ACHN (cell line): ENCODE measurements around the gene KRTAP2-3.
"Not testable (repeated sequence)": the region's sequence is repeated elsewhere in the genome, so short reads cannot be mapped to it uniquely, and the experiment has no call there.

ENCODE experiments used
- DNase-seq: peaks from one replicate; pipeline ENCODE4 v3.0.0-alpha.2; 2015
- in situ Hi-C: cut with HindIII; loops from 2 replicates; pipeline ENCODE4 v1.10.0; 2017; ENCODE audit warnings: low sequenced_read_pairs, low pct_ligation_motif_present, low pct_unique_long_range_greater_than_20kb

The KRTAP2-3 gene

GRCh38 chr17:41071606-41072360 lies 11.9 kb upstream of the KRTAP2-3 start:
- in situ Hi-C loops: no loop called here
- DNase-seq: no peak

DNA sequence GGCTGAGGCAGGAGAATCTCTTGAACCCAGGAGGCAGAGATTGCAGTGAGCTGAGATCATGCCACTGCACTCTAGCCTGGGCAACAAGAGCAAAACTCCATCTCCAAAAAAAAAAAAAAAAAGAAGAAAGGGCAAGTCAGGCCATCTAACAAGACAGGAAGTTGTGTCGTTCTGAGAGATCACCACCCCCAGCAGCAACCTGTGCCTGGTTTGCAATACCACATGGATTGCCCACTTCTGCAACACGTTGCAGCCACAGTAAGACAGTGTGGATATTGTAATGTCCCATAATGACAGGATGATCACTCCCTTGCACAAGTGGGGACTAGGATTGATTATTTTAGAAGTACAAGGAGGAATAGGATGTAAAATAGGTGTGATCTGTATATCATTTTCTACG lies 9.1 kb upstream of the KRTAP2-3 start:
- DNase-seq: no peak
- in situ Hi-C loops: no loop called here

GRCh38 chr17:41067281-41067680 lies 7.4 kb upstream of the KRTAP2-3 start:
- DNase-seq: no peak

GRCh38 chr17:41065829-41066624 lies 6.1 kb upstream of the KRTAP2-3 start, which contains the start of gene KRTAP2-4:
KRTAP2-4 (minus strand) TSS chr17:41065879; CDS start chr17:41065845, 34 bp downstream.
- peak; percentile 82 for DNase-seq
- in situ Hi-C loops: no loop called here

More at GRCh38 chr17:41067281-41067680, 7.4 kb upstream of the KRTAP2-3 start:
- in situ Hi-C loops: no loop called here

DNA sequence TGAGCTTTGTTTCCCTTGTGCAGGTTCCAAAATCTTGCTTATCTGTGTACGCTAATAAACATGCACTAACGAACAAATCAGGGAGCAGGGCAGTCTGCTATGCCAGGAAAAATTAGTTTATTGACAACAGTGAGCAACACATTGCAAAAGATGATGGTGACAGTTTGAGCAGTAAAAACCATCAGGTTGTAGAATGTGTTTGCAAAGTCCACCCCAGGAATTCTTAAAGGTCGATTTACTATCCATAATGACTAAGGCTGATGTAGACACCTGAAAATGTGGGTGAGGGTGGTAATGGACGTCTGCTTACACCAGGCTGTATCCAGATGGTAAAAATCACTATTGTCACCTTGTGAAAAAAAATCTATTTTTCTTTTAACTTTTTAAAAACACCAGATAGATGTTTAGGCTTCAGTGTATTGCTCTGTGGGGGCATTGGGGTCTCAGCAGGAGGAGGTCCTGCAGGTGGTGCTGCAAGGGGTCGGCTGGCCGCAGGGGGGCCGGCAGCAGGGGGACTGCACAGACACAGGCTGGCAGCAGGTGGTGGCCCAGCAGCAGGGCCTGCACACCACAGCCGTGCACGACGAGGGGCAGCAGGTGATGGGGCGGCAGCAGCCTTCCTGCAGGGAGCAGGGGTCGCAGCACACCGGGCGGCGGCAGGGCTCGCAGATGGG lies 5.2 kb upstream of the KRTAP2-3 start:
- DNase-seq, in situ Hi-C loops: not testable (repeated sequence)

DNA sequence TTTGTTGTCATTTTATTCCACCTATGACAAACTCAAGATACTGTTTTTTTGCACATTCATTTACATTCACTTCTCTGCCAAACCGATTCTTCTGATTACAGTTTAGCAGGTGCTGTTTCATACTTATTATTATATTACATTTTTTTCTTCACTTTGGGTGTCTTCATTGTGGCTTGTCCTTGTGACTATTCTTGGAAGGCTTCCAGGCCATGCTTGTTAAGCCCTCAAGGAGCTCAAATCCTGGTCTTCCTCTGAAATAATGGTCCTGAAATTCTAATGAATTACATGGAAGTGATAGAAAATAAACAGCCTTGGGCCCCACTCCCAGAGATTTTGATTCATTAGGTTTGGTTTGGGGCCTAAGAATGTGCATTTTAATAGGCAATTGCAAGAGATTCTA lies 4.4 kb upstream of the KRTAP2-3 start:
- DNase-seq: no peak
- in situ Hi-C loops: no loop called here

- DNase-seq: no peak
- in situ Hi-C loops: no loop called here
Measured at GRCh38 chr17:41063449-41063848, 3.5 kb upstream of the KRTAP2-3 start.

DNA sequence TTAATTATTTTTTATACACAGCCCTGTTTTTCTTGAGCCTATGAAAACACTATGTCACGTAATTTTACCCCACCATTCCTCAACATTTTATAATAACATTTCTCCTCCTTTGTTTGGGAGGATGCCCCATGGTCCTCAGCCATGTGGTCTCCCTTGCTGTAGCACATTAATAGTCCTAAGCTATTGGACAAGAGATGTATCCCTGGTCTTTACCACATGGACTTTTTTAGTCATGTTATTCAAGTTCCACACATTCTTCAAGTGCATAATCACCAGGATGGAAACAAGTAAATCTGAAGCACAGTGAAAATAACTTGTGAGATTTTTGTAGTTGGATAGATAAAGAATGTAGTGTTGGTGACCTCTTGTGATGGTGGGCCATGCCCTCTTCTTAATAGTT lies 2.0 kb upstream of the KRTAP2-3 start:
- DNase-seq: peak; percentile 92
- in situ Hi-C loops: no loop called here

GRCh38 chr17:41059276-41060051 lies 450 bp downstream of the KRTAP2-3 start:
- in situ Hi-C loops: not testable (repeated sequence)
- DNase-seq: peak; percentile 53

- in situ Hi-C loops: no loop called here
- no peak for DNase-seq
Measured at GRCh38 chr17:41058741-41059140, 1.2 kb downstream of the KRTAP2-3 start.

DNA sequence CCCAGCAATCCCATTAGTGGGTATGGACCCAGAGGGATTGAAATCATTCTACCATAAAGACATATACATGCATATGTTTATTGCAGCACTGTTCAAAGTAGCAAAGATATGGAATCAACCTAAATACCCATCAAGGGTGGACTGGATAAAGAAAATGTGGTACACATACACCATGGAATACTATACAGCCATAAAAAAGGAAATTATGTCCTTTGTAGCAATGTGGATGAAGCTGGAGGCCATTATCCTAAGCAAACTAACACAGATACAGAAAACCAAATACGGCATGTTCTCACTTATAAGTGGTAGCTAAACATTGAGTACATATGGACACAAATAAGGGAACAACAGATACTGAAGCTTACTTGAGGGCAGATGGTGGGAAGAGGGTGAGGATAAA lies 2.4 kb downstream of the KRTAP2-3 start:
- in situ Hi-C loops: no loop called here
- no peak for DNase-seq

- in situ Hi-C loops, DNase-seq: not testable (repeated sequence)
Measured at GRCh38 chr17:41055130-41055529, 4.8 kb downstream of the KRTAP2-3 start, which contains the start of gene KRTAP2-2. KRTAP2-2 (minus strand) TSS chr17:41055230; CDS start chr17:41055211, 19 bp downstream.

GRCh38 chr17:41054556-41054955 lies 5.4 kb downstream of the KRTAP2-3 start:
- DNase-seq, in situ Hi-C loops: not testable (repeated sequence)

DNA sequence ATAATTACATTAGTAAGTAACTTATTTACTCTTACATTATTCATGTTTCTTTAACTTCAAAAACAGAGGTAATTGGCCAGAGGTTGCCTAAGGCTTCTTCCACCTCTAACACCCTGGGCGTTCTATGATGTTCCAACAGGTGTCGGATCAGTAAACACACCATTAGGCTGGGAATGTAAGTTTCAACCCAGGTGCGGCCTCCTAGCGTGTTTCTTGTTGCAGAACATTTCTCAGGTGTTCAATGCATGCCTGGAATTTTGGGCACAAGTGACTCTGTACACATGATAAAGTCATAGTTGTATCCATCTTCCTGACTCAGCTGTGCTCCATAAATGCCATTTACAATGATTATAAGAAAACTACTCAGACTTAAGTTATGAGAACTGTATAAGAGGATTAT lies 5.9 kb downstream of the KRTAP2-3 start:
- in situ Hi-C loops: no loop called here
- no peak for DNase-seq

GRCh38 chr17:41052566-41052965 lies 7.3 kb downstream of the KRTAP2-3 start:
- in situ Hi-C loops: no loop called here
- no peak for DNase-seq

DNA sequence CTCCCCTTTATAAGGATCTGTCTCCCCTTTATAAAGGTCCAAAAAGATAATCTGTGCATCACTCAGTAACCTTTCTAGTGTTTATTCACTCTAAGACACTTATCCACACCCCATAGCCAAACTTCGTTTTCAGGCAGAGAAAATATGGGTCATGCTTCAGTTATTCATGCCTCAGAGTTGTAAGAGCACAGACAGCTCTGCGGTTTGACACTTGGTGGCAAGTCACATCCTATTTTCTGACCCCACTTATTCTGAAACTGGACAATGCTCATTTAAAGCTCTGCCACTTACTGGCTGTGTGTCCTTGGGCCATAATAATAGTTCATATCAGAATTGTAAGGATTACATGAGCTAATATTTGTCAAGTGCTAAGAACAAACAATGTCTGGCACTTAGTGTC lies 10.8 kb downstream of the KRTAP2-3 start:
- in situ Hi-C loops: no loop called here
- no peak for DNase-seq

- in situ Hi-C loops: no loop called here
Measured at GRCh38 chr17:41048441-41048840, 11.5 kb downstream of the KRTAP2-3 start.

DNA sequence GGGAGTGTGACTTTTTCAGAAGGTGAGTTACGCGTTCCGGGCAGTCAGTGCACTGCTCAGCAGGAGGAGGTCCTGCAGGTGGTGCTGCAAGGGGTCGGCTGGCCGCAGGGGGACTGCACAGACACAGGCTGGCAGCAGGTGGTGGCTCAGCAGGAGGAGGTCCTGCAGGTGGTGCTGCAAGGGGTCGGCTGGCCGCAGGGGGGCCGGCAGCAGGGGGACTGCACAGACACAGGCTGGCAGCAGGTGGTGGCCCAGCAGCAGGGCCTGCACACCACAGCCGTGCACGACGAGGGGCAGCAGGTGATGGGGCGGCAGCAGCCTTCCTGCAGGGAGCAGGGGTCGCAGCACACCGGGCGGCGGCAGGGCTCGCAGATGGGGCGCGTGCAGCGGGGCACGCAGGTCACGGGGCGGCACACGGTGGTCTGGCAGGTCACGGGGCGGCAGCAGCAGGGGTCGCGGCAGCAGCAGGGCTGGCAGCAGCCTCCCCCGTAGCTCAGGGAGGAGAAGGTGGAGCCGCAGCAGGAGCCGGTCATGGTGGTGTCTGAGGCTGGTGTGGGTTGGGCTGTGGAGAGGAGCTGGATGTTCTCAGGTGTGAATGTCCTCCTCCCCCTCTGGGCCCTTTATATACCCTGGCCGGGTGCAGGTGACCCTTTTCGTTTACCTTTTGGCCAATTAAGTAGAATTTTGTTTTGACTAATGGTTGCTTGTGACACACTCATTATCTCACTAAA lies 13.0 kb downstream of the KRTAP2-3 start, which contains the start of gene KRTAP2-1:
Gene KRTAP2-1 (minus strand): TSS at position 582 of the 731 bp plus-strand sequence. CDS start 49 bp downstream, at position 533.
- in situ Hi-C loops, DNase-seq: not testable (repeated sequence)

More at GRCh38 chr17:41048441-41048840, 11.5 kb downstream of the KRTAP2-3 start:
- no peak for DNase-seq
